Right cardiac atrium (tissue), 5 donors: ENCODE data around the gene NECAB2. TPM values are rescaled to one million over a fixed set of nuclear protein-coding genes. Genes with fewer than 3 reads are reported as not detected.

Experiments used
- ATAC-seq, 2 donors: fragments of 200-7000 bp; cut with Tn5 transposase; one replicate each; pipeline versions ENCODE4 v1.8.0 to v1.9.1; 2020; ENCODE audit warnings: moderate library complexity in 2 of 2, mild to moderate bottlenecking in 1 of 2
- DNase-seq, 3 donors: peaks; one replicate each; pipeline ENCODE4 v3.0.0-alpha.2; 2020
- H3K27ac ChIP-seq: one replicate; pipeline ENCODE4 v1.5.1; 2013; ENCODE audit warnings: mild to moderate bottlenecking, low read length, control low read depth, moderate library complexity
- H3K27me3 ChIP-seq: one replicate; pipeline ENCODE4 v1.6.1; 2013; ENCODE audit not compliant: control insufficient read depth, insufficient read depth
- H3K4me1 ChIP-seq: one replicate; pipeline ENCODE4 v1.6.1; 2013; ENCODE audit warnings: low read length; ENCODE audit not compliant: control insufficient read depth, insufficient read depth
- H3K4me3 ChIP-seq: one replicate; pipeline ENCODE4 v1.5.1; 2013; ENCODE audit warnings: low read length, control low read depth
- H3K9me3 ChIP-seq: one replicate; pipeline ENCODE4 v1.6.1; 2013; ENCODE audit warnings: low read length; ENCODE audit not compliant: control insufficient read depth
- WGBS: extraction: QIAGEN DNeasy Blood & Tissue Kit; methylation state at CpG from one replicate; pipeline ENCODE4 v1.1.7; 2013; 5-methylcytosine and 5-hydroxymethylcytosine counted together
- intact Hi-C, 4 donors: fragments of 100-400 bp; cut with DNase I; formaldehyde crosslinking; loops; one replicate each; pipeline versions ENCODE4 v1.11.0 to v1.14.0; 2022 to 2023
- polyA plus RNA-seq: library from polyadenylated mRNA; stranded (reverse); fragments of 200-250 nt; gene quantifications from one replicate; pipeline ENCODE4 v1.2.3, GENCODE V29; 2013
- total RNA-seq, 4 donors: library from RNA; stranded (reverse); fragmentation: NEBNext Ultra II Directional; extraction: Animal tissue kit (Norgen Biotek cat#: 25700); gene quantifications; one replicate each; pipeline ENCODE4 v1.2.1, GENCODE V29; 2021
- donor health status: healthy with polysubstance abuse.
- donor health status: DM: no; HTN: yes; CAD: no.
- donor health status: DM: no; HTN: no; CAD: no.
- donor health status: DM: no; HTN: yes; CAD: no; lungs with severe emphysema.
- donor health status: DM: yes; HTN: yes; CAD: no.

The NECAB2 gene
- total and polyA plus RNA-seq, 5 donors: 0.28 to 1.8 (median 1.7) TPM

DNA sequence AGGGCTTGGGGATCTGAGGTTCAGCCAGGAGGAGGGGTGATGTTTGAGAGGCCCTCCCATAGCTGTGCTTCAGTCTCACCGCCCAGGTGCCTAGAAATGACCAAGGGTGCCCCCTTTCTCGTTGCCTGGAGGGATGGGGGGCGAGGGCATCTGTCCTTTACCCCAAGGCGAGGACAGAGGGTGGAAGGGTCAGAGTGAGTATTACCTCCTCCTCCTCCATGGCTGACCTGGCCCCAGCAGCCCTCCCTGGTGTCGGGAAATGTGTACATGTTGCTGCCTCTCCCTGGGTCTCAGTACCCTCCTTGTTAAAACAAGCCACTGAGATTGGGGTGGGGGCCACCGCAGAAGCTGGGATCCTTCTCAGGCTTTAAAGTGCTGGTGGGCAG, 2.4 kb downstream of the NECAB2 start:
- ATAC-seq: no peak
- Histone ChIP-seq H3K4me1 (no peaks in the 10 kb centered on the region), H3K9me3 (no peaks in the 10 kb centered on the region), H3K27me3 (no peaks in the 10 kb centered on the region), H3K27ac (no peak overlapping the region), H3K4me3 (no peak overlapping the region)
- WGBS: 80% methylated on average over 6 of the region's 6 CpGs
- peak in 2 of 3 donors; percentile 12 to 18 for DNase-seq
- intact Hi-C loops: loop anchor here in 2 of 4 donors (10.0 kb wide), 2 partner anchors 204 to 504 kb away; no protein-coding TSS in a partner anchor

DNA sequence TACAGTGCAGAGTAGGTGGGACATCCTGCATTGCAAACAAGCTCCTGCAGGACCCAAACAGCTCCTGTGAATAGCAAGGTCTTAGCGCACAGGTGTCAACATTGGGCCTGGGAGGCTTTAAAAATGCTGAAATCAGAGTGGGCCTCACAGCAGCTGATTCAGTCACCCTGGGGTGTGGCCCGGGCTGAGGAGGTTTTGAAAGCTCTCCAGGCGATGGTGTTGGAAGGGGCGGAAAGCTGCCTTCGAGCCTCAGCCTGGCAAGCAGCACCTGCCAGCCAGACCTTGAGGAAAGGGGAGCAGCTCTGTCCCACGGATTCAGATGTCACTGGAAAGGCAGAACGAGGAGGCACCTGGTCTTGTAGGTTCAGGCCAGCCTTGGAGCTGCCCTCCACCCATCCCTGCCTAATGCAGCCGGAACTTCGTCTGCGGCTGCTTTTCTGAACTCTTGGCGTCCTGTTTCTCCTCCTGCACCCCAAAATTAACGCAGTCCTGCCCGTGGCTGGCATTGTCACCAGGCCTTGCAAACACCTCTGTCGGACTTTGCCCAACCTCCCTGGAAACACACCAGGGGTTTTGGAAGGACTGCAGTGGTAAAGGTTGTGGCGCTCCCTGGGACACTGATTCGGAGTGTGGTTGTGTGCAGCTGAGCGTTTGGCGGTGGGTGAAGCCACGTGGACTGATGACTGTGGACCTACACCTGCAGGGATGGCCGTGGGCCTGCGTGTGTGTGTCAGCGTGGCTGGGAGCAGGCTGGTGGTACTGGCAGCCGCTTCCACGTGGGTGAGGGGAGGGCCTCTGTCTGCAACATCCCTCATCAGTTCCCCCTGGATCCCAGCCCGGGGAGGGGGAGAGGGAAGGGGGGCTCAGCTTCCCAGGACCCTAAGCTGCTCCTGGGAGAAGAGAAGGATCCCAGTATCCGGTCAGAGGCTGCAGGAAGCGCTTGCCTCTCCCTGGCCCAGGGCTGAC, 3.4 kb downstream of the NECAB2 start:
- ATAC-seq (no peak), DNase-seq (peak in 2 of 3 donors; percentile 38 to 42)
- Histone ChIP-seq H3K4me1 (no peaks in the 10 kb centered on the region), H3K9me3 (no peaks in the 10 kb centered on the region), H3K4me3 (no peak overlapping the region), H3K27ac (no peak overlapping the region), H3K27me3 (no peaks in the 10 kb centered on the region)
- 72% methylated on average over 27 of the region's 27 CpGs for WGBS
- intact Hi-C loops: loop anchor here in 2 of 4 donors (10.0 kb wide), 2 partner anchors 203 to 503 kb away; no protein-coding TSS in a partner anchor

DNA sequence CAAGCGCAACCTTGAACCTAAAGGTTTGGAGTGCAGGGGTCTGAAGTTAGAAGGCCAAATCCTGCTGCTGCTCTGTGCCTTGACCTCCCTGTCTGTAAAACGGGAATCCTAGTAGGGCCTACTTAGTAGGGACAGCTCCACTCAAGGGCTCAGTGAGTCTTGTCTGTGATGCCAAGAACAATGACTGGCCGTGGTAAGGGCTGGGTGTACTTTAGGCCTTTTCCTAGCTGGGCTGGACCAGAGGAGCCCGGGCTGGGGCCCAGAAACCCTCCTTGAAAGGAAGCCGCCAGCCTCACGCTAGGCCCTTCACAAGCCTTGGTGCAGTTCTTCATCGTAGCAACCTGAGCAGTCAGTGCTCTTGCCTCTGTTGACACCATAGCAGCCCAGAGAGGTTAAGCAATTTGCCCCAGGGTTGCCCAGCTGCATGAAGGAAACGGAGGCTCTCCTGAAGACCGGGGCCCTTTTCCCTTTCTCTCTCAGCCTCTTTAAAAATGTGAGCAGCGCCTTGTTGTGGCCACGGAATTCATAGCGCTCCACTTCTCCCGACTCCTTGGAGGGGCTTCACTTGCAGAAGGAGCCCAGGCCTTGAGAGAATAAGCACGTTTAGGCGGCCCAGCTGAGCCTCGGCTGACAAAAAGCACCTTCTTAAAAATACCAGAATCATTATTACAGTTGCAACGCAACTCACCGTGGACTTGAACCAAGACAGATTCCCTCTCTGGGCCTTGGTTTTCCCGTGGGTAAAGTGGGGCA, 4.4 kb downstream of the NECAB2 start:
- Histone ChIP-seq H3K4me3 (no peak overlapping the region), H3K27ac (no peak overlapping the region), H3K4me1 (no peaks in the 10 kb centered on the region), H3K27me3 (no peaks in the 10 kb centered on the region), H3K9me3 (no peaks in the 10 kb centered on the region)
- no peak for ATAC-seq
- intact Hi-C loops: loop anchor here in 2 of 4 donors (10.0 kb wide), 2 partner anchors 202 to 502 kb away; no protein-coding TSS in a partner anchor
- peak in 2 of 3 donors; percentile 3 to 22 for DNase-seq
- WGBS: 87% methylated on average over 19 of the region's 19 CpGs

DNA sequence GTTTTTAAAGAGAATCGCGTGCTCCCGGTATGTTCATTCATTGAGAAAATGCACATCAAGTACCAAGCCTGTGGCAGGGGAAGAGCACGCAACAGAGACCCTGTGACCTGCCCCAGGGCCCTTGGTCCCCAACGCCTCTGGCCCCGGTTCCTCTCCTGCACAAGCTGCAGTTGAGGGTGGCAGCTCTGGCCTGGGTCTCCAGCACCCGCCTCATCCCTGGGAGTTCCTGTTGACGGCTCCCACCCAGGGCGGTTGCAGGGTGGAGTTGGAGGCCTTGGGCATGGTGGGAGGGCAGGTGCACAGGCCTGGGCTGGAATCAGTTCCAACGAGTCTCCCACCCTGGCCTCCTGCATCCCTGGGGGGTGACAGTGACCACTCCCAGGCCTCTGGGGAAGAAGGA, 5.0 kb downstream of the NECAB2 start:
- ATAC-seq (no peak), DNase-seq (peak in 1 of 3 donors; percentile 33)
- 78% methylated on average over 10 of the region's 10 CpGs for WGBS
- Histone ChIP-seq H3K4me1 (no peaks in the 10 kb centered on the region), H3K9me3 (no peaks in the 10 kb centered on the region), H3K27ac (no peak overlapping the region), H3K27me3 (no peaks in the 10 kb centered on the region), H3K4me3 (no peak overlapping the region)
- intact Hi-C loops: loop anchor here in 2 of 4 donors (10.0 kb wide), 2 partner anchors 202 to 502 kb away; no protein-coding TSS in a partner anchor

DNA sequence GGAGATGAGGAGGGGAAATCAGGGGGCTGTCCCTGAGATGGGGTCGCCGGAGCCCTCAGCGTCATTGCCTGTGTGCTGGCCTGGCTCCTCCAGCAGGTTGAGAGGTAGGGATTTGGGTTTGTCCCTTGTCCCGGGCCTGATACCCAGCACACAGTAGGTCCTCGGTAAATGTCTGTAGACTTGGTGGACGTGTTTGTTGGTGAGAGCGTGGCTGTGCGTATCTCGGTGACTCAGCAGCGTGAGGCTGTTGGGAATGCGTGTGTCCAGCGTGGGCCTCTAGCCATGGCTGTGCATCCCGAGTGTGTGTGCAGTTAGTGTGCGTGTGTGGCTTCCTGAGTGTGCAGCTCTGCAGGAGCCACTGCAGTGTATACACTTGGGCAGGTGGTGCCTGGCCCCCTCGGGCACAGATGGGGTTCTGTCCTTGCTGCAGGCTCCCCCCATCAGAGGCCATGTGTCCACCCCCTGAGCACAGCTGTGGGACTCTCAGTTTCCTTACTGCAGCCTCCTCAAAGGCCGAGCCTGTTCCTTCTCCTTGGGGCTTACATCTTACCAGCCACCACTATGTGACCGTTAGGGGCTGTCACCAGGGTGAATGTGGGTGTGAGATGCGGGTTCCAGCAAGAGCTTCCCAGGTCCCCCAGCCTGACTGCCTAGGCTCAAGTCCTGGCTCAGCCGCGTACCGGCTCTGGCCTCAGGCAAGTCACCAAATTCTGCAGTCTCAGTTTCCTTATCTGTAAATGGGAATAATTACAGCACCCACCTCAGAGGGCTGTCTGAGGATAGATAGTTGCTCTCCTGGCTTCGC, 5.7 kb downstream of the NECAB2 start:
- Histone ChIP-seq H3K27me3 (no peaks in the 10 kb centered on the region), H3K9me3 (no peaks in the 10 kb centered on the region), H3K27ac (no peak overlapping the region), H3K4me3 (no peak overlapping the region), H3K4me1 (no peaks in the 10 kb centered on the region)
- peak in 2 of 3 donors; percentile 22 to 29 for DNase-seq
- no peak for ATAC-seq
- WGBS: 78% methylated on average over 22 of the region's 22 CpGs
- intact Hi-C loops: loop anchor here in 2 of 4 donors (10.0 kb wide), 2 partner anchors 201 to 501 kb away; no protein-coding TSS in a partner anchor

DNA sequence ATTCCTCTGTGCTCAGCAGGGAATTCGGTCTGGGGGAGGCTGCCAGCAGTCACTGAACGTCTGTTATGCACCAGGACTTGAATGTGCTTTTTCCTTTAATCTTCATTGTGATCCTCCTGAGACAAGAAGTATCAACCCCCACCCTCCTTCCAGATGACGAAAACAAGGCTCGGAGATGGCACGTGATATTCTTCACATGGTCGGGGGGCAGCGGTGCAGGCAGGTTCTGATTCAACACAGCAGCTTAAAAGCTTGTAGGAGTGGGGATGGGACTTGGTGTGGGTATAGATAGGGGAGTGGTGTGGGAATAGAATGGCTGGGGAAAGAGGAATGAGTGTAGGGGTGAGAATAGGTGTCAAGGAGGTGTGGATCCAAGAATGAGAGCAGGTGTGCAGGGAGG, 6.4 kb downstream of the NECAB2 start:
- Histone ChIP-seq H3K27ac (no peak overlapping the region), H3K4me1 (no peaks in the 10 kb centered on the region), H3K27me3 (no peaks in the 10 kb centered on the region), H3K9me3 (no peaks in the 10 kb centered on the region), H3K4me3 (no peak overlapping the region)
- 46% methylated on average over 7 of the region's 7 CpGs for WGBS
- DNase-seq (peak in 2 of 3 donors; percentile 12 to 13), ATAC-seq (no peak)
- intact Hi-C loops: loop anchor here in 2 of 4 donors (10.0 kb wide), 2 partner anchors 200 to 500 kb away; no protein-coding TSS in a partner anchor

DNA sequence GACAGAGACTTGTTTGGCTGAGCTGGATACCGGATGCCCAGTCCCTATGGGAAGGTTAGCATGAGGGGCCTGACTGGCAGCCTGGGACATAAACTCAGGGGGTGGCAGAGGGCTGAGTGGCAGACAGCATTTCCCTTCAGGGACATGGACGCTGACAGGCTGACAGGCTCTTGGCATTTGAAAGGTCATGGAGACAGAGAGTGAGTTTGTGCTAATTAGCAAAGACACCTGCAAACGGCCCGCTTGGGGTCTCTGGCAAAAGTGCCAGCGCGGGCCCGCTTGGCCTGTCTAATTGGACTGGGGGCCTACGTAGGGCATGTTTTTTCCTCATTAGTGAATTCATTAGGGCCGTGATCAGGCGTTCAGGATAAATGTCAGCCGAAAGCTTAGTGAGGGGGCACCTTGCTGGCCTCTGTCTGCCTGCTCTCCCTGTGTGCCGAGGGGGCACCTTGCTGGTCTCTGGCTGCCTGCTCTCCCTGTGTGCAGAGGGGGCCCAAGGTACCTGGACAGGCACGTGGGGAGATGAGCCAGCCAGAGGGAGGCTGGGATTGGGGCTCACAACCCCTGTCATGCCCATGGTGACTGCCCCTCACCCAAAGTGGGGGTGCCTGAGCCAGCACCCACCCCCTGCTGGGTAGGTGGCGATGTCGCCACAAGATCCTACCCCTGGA, 7.7 kb downstream of the NECAB2 start:
- no peaks in the 10 kb centered on the region for H3K27me3 ChIP-seq
- no peak overlapping the region for H3K27ac ChIP-seq
- peak in 1 of 3 donors; percentile 10 for DNase-seq
- ATAC-seq: no peak
- no peak overlapping the region for H3K4me3 ChIP-seq
- intact Hi-C loops: loop anchor here in 2 of 4 donors (10.0 kb wide), 2 partner anchors 199 to 499 kb away; no protein-coding TSS in a partner anchor
- 80% methylated on average over 15 of the region's 15 CpGs for WGBS
- no peaks in the 10 kb centered on the region for H3K4me1 ChIP-seq
- no peaks in the 10 kb centered on the region for H3K9me3 ChIP-seq

DNA sequence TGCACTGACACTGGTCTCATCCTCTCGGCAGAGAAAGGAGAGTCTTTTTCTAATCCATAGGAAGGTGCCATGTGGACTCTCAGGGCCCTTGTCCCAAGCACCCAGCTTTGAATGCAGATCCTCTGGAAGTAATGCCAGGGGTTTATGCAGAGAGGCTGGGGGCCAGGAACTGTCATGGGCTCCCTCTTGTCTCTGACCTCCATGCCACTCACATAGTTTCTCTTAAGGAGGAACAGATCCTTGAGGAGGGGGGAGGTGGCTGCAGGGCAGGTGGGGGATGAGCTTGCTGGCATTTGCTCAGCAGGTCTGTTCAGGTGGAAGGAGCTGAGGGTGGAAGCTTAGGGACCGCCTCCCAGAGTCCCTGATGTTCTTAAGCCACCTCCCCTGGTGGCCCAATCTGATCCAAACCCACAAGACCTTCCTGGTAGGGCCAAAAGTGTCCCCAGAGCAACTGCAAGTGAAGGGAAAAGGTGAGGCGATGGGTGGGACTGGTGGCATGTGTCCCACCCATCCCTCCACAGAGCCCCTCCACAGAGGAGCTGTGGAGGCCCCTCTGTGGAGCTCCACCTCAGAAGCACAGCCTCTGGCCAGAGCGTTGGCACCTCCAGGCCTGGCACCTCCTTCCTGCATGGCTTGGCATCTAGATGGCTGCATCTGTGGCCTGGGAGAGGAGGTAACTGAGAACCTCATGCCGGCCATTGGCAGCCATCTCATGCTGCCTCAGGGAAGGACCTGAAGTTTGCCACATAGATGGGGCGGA, 9.2 kb downstream of the NECAB2 start:
- DNase-seq (peak in 2 of 3 donors; percentile 13 to 17), ATAC-seq (no peak)
- WGBS: 93% methylated on average over 6 of the region's 6 CpGs
- H3K27me3 ChIP-seq: no peaks in the 10 kb centered on the region
- intact Hi-C loops: loop anchor here in 2 of 4 donors (10.0 kb wide), 2 partner anchors 198 to 498 kb away; no protein-coding TSS in a partner anchor
- H3K27ac ChIP-seq: no peak overlapping the region
- H3K4me1 ChIP-seq: no peaks in the 10 kb centered on the region
- no peak overlapping the region for H3K4me3 ChIP-seq
- H3K9me3 ChIP-seq: no peaks in the 10 kb centered on the region

DNA sequence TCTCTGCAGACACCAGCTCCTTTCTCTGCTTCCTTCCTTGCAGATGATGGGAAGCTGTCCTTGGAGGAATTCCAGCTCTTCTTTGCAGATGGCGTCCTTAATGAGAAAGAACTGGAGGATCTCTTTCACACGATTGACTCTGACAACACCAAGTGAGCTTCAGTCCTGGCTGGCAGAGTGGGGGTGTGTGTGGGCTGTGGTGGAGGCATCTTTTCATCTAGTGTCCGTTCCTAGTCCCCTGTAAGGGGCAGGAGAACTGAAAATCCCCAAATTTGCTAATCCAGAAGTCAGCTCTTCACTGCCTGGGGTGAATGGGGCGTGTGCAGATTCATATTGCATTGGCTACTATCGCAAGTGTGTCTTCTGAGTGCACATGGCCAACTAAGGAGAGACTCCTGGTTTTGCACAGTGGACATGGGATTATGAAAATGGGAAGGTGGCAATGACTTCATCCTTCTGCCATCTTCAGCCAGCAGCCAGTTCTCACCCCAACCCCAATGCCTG, 10.4 kb downstream of the NECAB2 start:
- 77% methylated on average over 5 of the region's 5 CpGs for WGBS
- no peaks in the 10 kb centered on the region for H3K4me1 ChIP-seq
- no peaks in the 10 kb centered on the region for H3K27me3 ChIP-seq
- DNase-seq: no peak
- H3K9me3 ChIP-seq: no peaks in the 10 kb centered on the region
- intact Hi-C loops: loop anchor here in 2 of 4 donors (10.0 kb wide), 2 partner anchors 196 to 496 kb away; no protein-coding TSS in a partner anchor
- no peak for ATAC-seq
- no peak overlapping the region for H3K4me3 ChIP-seq
- no peak overlapping the region for H3K27ac ChIP-seq
